Fibroblast of upper back skin (primary cell): ENCODE results near the gene SMPX.
A peak's percentile ranks its signal among the peaks of the same experiment; 100 is the strongest.

Source experiments
- DNase-seq: peaks from one replicate; pipeline ENCODE4 v3.0.0-alpha.2; 2013

SMPX gene

DNA sequence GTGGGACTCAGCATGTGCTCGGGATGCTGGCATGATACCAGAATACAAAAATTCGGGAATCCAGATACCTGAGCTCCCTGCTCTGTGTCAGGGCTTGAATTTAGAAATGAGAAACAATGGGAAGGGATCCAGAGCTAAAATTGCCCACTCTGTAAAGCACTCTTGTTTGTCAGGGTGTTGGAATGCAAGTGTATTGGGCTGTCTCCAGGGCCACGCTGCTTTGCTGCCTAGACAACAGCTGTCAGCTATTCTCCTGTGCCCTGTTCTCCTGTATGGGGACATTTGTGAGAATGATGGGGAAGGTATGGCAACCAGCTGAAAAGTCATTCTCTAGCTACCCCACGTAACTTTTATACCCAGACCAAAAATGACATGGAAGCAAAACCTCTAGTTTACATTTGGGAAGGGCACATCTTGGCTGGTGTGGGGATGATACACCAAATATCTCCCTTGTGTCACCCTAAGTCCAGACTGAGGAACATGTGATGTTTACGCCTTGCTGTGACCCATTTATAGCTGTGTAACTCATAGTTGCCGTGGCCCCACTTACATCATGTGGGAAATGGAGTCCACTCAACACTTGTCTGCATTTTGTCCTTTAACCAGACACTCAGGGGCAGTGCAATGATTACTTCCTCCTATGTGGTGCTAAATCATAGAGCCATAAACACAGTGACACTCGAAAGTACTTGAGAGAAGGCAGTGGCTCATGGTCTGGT, 46.6 kb downstream of the SMPX start:
- DNase-seq = no peak

DNA sequence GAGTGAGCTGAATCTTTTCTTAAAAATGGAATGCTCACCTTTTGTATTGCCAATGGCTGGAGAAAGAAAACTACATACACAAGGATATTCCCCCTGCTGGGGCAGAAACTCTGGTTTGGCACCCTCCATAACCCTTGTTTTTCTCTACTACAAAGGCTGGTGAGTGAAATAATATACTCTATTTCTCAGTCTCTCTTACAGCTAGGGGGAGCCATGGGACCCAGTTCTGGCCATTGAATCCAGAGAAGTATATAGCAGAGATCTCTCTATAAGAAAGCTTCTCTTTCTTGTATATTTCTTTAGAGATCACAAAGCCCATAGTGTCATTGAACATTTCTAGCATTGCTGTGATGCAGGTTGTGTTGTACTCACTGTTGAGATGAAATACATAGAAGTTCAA, 49.8 kb downstream of the SMPX start:
- DNase-seq = no peak

GRCh38 chrX:21705225-21705624, 52.7 kb downstream of the SMPX start:
- no peak for DNase-seq

DNA sequence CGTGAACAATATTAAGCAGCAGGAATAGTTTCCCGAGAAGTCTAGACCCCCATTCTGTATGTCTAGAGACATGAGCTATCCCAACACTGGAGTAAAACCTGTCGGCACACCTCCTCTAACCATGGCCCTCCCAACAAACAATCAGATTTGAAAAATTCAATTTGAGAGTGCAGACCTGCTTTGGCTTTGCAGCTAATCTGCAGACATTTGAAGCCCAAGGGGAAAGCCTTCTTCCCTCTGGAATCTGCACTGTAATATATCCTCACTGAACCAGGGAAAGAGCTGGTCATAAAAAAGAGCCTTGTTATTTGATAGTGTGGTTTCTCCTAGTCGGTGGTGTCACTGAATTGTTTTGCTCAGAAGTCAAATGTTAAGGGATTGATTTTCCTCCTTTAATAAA, 55.2 kb downstream of the SMPX start:
- no peak for DNase-seq

GRCh38 chrX:21700967-21701366, 56.9 kb downstream of the SMPX start:
- DNase-seq = no peak

DNA sequence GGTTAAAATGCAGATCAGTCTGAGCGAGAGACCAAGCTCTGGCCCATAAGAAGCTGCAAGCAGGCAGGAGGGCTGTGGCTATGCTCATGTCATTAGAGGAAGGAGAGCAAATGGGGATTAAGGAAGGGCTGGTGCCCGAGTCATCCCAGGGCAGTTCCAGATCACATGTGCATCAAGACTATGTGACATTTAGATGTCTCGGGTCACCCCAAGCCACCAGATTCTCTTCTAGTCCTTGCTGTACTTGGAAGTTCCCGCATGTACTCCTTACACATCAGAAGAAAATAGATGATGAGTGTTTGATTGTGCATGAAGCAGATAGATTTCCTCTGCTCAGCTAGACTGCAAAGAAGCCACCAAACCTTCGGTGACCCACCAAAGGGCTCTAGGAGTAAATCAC, 57.6 kb downstream of the SMPX start:
- no peak for DNase-seq

DNA sequence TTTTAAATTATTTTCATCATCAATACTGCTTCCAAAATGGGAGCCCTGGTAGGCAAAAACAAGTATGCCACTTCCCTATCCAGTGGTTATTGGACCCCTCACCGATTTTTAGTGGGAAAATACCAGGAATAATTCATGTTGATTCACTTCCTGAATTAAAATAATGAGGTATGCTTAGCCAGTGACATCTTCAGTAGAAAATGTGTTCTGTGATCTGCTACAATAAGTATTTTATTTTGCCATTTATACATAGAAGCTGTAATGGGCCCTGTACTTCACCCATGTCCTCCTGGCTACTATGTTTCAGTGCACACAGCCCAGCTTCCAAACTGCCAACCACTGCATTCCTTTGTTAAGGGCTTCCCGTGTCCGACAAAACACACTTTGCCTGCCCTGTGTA, 58.8 kb downstream of the SMPX start:
- peak; percentile 33 for DNase-seq

- DNase-seq = no peak
These were observed 59.6 kb downstream of the SMPX start for GRCh38 chrX:21698272-21698671.

DNA sequence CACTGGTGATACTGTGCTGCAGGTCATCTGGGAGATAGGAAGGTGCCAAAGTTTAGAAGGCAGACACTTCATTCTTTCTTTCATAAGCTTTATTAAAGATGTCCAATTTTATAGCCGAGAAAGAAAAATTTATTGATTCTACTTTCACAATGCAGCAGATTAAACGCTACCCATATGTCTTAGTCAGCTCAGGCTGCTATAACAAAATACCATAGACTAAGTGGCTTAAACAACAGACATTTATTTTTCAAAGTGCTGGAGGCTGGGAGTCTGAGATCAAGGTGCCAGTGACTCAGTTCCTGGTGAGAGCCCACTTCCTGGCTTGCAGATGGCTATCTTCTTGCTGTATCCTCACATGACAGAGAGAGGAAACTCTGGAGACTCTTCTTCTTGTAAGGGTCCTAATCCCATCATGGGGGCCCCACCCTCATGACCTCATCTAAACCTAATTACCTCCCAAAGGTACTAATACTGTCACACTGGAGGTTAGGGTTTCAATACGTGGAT, 66.4 kb downstream of the SMPX start:
- no peak for DNase-seq

GRCh38 chrX:21683941-21684340, 74.0 kb downstream of the SMPX start:
- DNase-seq = peak; percentile 80

DNA sequence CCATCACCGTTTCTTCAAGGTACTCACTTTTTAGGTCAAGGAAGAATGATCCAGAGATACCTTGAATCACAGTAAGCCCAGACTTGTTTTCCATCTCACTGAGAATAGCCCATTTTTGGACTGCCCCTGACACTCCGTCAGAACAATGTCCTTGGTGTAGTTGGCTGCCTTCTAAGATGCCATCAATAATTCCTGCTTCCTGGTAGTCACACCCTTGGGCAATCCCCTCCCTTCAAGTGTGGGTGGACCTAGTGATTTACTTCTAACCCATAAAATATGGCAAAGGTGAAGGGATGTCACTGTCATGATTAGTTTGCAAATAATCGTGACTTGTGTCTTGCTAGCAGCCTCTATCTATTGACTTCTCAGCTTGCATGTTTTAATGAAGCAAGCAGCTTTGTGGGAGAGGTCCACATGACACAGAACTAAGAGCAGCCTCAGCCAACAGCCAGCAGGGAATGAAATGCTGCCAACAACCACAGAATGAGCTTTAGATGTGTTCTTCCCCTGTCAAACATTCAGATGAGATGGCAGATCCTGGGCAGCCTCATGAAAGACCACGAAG, 79.8 kb downstream of the SMPX start:
- DNase-seq = peak; percentile 5

- no peak for DNase-seq
These were observed 82.0 kb downstream of the SMPX start for GRCh38 chrX:21675931-21676330.

GRCh38 chrX:21674430-21675186, 83.3 kb downstream of the SMPX start:
- no peak for DNase-seq

DNA sequence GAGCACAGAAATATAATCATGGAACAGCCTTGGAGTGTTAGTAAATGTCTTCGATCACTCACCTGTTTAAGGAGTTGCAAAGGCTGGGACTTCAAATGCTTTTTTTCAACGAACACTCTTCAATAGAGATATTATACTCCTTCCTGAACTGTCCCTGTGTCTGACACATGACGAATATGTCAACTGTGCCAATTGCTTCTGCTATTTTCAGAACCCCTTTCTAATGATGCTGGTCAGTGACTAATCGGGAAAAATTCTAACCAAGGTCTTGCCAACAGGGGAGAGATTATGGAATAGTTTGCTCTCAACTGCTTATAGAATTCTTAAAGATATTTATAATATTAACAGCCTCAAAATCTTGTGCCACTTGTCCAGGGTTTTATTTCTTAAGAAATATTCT, 91.2 kb downstream of the SMPX start:
- DNase-seq = peak; percentile 48

DNA sequence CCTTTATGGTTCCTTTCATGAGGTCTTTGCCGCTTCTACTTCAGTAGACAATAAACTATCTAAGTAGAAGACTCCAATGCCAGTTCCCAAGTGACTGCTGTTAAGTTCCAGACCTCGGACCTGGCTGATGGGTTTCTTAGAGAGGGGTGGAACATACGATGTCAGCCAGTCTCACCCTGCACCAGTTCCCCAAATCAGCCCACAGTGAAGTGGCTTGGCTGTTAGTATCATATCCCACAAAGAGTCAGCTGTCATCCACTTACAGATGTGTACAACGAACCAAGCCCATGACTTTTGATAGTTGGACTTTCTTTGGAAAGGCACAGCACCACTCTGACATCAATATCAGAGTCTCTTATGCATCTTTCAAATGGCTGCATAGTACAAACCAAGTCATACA, 91.7 kb downstream of the SMPX start:
- no peak for DNase-seq

GRCh38 chrX:21662761-21663160, 95.2 kb downstream of the SMPX start:
- no peak for DNase-seq

- no peak for DNase-seq
These were observed 96.6 kb downstream of the SMPX start for GRCh38 chrX:21661316-21661715.

- no peak for DNase-seq
These were observed 97.8 kb downstream of the SMPX start for GRCh38 chrX:21660156-21660555.

DNA sequence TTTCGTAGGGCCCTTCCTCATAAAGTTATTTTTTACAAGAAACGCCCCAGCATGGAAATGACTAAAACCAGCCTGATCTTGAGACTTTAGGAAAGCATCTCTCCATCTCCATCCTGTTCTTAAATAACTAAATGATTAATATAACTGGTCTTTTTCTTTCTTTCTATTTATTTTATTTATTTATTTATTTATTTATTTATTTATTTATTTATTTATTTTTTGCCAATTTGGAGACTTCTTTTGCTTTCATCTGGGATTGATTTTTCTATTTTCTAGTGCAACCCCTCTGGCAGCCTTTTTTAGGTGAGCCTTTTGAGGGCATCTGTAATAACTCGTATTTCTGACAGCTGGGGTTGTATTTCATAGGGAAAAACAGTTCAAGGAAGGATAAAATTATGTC, 98.6 kb downstream of the SMPX start:
- DNase-seq = no peak

GRCh38 chrX:21658746-21659145, 99.2 kb downstream of the SMPX start:
- DNase-seq = no peak

- no peak for DNase-seq
These were observed 99.7 kb downstream of the SMPX start, which contains the start of gene KLHL34 for GRCh38 chrX:21658152-21658737. KLHL34 (minus strand) TSS chrX:21658330; CDS start chrX:21657788, 542 bp downstream.

DNA sequence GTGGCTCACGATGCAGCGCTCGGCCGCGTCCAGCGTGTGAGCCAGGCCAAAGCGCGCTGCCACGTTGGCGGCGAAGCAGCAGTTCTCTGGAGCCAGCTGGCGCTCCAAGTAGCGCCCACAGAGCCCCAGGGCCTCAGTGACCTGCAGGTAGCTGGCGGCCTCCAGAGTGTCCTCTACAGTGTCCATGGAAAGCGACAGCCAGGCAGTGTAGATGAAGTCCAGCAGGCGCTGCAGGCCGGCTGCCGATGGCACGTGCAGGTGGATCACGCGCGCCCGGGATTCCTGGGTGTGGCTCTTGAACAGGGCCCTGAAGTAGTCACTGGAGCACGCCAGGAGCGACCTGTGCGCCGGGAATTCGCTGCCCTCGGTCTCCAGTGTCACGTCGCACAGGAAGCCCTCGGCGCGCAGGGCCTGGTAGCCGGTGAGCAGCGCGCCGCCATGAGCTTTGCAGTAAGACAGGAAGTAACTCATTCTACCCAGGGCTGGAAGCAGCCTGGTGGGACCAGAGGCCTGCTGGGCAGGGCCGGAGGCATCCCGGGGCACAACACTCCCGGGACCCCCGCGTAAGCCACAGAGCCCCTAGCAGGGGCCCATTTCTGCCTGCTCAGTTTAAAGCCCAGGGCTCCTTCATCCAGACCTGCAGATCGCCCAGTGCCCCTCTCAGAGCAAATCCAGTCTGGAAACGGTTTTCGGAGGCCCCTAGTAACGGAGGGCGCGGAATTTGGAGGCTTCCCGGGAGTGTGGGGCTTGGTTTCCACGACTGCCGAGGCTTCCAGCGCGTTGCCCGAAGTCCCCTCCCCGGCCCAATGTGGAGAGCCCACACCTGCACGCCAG, 100.4 kb downstream of the SMPX start:
- no peak for DNase-seq
